IPS-NIHi7 (cell line): ENCODE results near the gene TMX4.
"Not testable (repeated sequence)": the region's sequence is repeated elsewhere in the genome, so short reads cannot be mapped to it uniquely, and the experiment has no call there.

Source experiments
- DNase-seq: peaks from one replicate; pipeline ENCODE4 v3.0.0; 2012; ENCODE audit warnings: mixed read lengths; ENCODE audit errors: extremely low spot score

TMX4 gene

GRCh38 chr20:8019246-8019997 is at the start of gene TMX4:
Gene TMX4 (minus strand): TSS chr20:8019761. CDS start chr20:8019613, 148 bp downstream.
- DNase-seq: peak; percentile 96

- no peak for DNase-seq
Observed at GRCh38 chr20:8067082-8067481, 47.5 kb upstream of the TMX4 start.

- no peak for DNase-seq
Observed at GRCh38 chr20:8066662-8067061, 47.1 kb upstream of the TMX4 start.

- DNase-seq: no peak
Observed at GRCh38 chr20:8065691-8066090, 46.1 kb upstream of the TMX4 start.

GRCh38 chr20:8062756-8063155 is 43.2 kb upstream of the TMX4 start:
- DNase-seq: no peak

- DNase-seq: no peak
Observed at GRCh38 chr20:8061861-8062518, 42.4 kb upstream of the TMX4 start.

- no peak for DNase-seq
Observed at GRCh38 chr20:8060977-8061376, 41.4 kb upstream of the TMX4 start.

GRCh38 chr20:8057871-8058270 is 38.3 kb upstream of the TMX4 start:
- DNase-seq: no peak

GRCh38 chr20:8055096-8055495 is 35.5 kb upstream of the TMX4 start:
- no peak for DNase-seq

- DNase-seq: no peak
Observed at GRCh38 chr20:8050157-8050837, 30.7 kb upstream of the TMX4 start.

- DNase-seq: no peak
Observed at GRCh38 chr20:8049310-8049709, 29.7 kb upstream of the TMX4 start.

GRCh38 chr20:8045946-8046345 is 26.4 kb upstream of the TMX4 start:
- DNase-seq: no peak

- DNase-seq: peak; percentile 65
Observed at GRCh38 chr20:8043687-8044282, 24.2 kb upstream of the TMX4 start.

- DNase-seq: peak; percentile 15
Observed at GRCh38 chr20:8039042-8039441, 19.5 kb upstream of the TMX4 start.

GRCh38 chr20:8036771-8037170 is 17.2 kb upstream of the TMX4 start:
- no peak for DNase-seq

GRCh38 chr20:8033151-8033841 is 13.7 kb upstream of the TMX4 start:
- DNase-seq: no peak

GRCh38 chr20:8032499-8032898 is 12.9 kb upstream of the TMX4 start:
- DNase-seq: no peak

GRCh38 chr20:8031539-8031938 is 12.0 kb upstream of the TMX4 start:
- DNase-seq: not testable (repeated sequence)

- no peak for DNase-seq
Observed at GRCh38 chr20:8021541-8022269, 2.1 kb upstream of the TMX4 start.

- DNase-seq: no peak
Observed at GRCh38 chr20:8020314-8021079, 936 bp upstream of the TMX4 start.

- no peak for DNase-seq
Observed at GRCh38 chr20:8019998-8020247, 362 bp upstream of the TMX4 start.
